Mononuclear cell (primary cell): ENCODE data around the gene TSPYL1. TPM values are rescaled to one million over a fixed set of nuclear protein-coding genes. Genes with fewer than 3 reads are reported as not detected.
A peak's percentile ranks its signal among the peaks of the same experiment; 100 is the strongest.

ENCODE experiments used
- H3K27me3 ChIP-seq: 2 replicates; pipeline ENCODE4 v1.6.0; 2011; ENCODE audit warnings: low read length, control low read depth; ENCODE audit not compliant: insufficient read depth
- H3K4me1 ChIP-seq: 2 replicates; pipeline ENCODE4 v1.5.1; 2011; ENCODE audit warnings: mild to moderate bottlenecking, low read length, control low read depth; ENCODE audit not compliant: insufficient read depth
- H3K4me3 ChIP-seq: 2 replicates; pipeline ENCODE4 v1.5.1; 2011; ENCODE audit warnings: mild to moderate bottlenecking, low read length, moderate library complexity
- H3K9me3 ChIP-seq: 2 replicates; pipeline ENCODE4 v1.5.1; 2011; ENCODE audit warnings: low read depth, mild to moderate bottlenecking, control low read depth, low read length
- total RNA-seq: library from RNA; depleted of rRNA; stranded (reverse); fragments of >200 nt; gene quantifications from one replicate; pipeline ENCODE4 v1.2.3, GENCODE V29; 2012

The TSPYL1 gene
- total RNA-seq, 1 donor: 179 TPM

GRCh38 chr6:116283191-116283590, 3.5 kb upstream of the TSPYL1 start:
- no peaks in the 10 kb centered on the region for H3K27me3 ChIP-seq
- H3K4me3 ChIP-seq: no peak overlapping the region
- peaks cover 20% of the 10 kb centered on the region for H3K4me1 ChIP-seq
- no peaks in the 10 kb centered on the region for H3K9me3 ChIP-seq

GRCh38 chr6:116282698-116283097, 3.0 kb upstream of the TSPYL1 start:
- Histone ChIP-seq H3K9me3 (no peaks in the 10 kb centered on the region), H3K4me1 (peaks cover 25% of the 10 kb centered on the region), H3K4me3 (no peak overlapping the region), H3K27me3 (no peaks in the 10 kb centered on the region)

- Histone ChIP-seq H3K27me3 (no peaks in the 10 kb centered on the region), H3K4me1 (peaks cover 36% of the 10 kb centered on the region), H3K4me3 (no peak overlapping the region), H3K9me3 (no peaks in the 10 kb centered on the region)
These were observed 1.2 kb upstream of the TSPYL1 start for GRCh38 chr6:116280933-116281316.

GRCh38 chr6:116280161-116280932, 617 bp upstream of the TSPYL1 start:
- H3K4me1 ChIP-seq: peaks cover 37% of the 10 kb centered on the region

GRCh38 chr6:116278854-116279231, 887 bp downstream of the TSPYL1 start:
- Histone ChIP-seq H3K4me3 (peak overlapping the region; percentile 85), H3K4me1 (peaks cover 37% of the 10 kb centered on the region), H3K9me3 (no peaks in the 10 kb centered on the region), H3K27me3 (no peaks in the 10 kb centered on the region)

More at GRCh38 chr6:116280161-116280932, 617 bp upstream of the TSPYL1 start:
- H3K9me3 ChIP-seq: no peaks in the 10 kb centered on the region
- no peaks in the 10 kb centered on the region for H3K27me3 ChIP-seq
- H3K4me3 ChIP-seq: peak overlapping the region; percentile 85

GRCh38 chr6:116278481-116278829, 1.3 kb downstream of the TSPYL1 start:
- peaks cover 37% of the 10 kb centered on the region for H3K4me1 ChIP-seq
- H3K27me3 ChIP-seq: no peaks in the 10 kb centered on the region
- H3K4me3 ChIP-seq: peak overlapping the region; percentile 85
- H3K9me3 ChIP-seq: no peaks in the 10 kb centered on the region

- Histone ChIP-seq H3K4me1 (peaks cover 37% of the 10 kb centered on the region), H3K27me3 (no peaks in the 10 kb centered on the region), H3K9me3 (no peaks in the 10 kb centered on the region), H3K4me3 (peak overlapping the region; percentile 22)
These were observed 2.6 kb downstream of the TSPYL1 start for GRCh38 chr6:116277124-116277523.

- peaks cover 4% of the 10 kb centered on the region for H3K4me1 ChIP-seq
- H3K27me3 ChIP-seq: no peaks in the 10 kb centered on the region
- no peaks in the 10 kb centered on the region for H3K9me3 ChIP-seq
- H3K4me3 ChIP-seq: no peak overlapping the region
These were observed 8.5 kb downstream of the TSPYL1 start for GRCh38 chr6:116271149-116271708.

GRCh38 chr6:116268589-116269293, 11.0 kb downstream of the TSPYL1 start:
- Histone ChIP-seq H3K27me3 (no peaks in the 10 kb centered on the region), H3K4me3 (no peak overlapping the region), H3K9me3 (peaks cover 3% of the 10 kb centered on the region), H3K4me1 (no peaks in the 10 kb centered on the region)

- H3K4me3 ChIP-seq: no peak overlapping the region
- H3K4me1 ChIP-seq: no peaks in the 10 kb centered on the region
- H3K9me3 ChIP-seq: peaks cover 7% of the 10 kb centered on the region
- H3K27me3 ChIP-seq: no peaks in the 10 kb centered on the region
These were observed 11.7 kb downstream of the TSPYL1 start for GRCh38 chr6:116267836-116268588.

GRCh38 chr6:116266803-116267202, 12.9 kb downstream of the TSPYL1 start:
- Histone ChIP-seq H3K9me3 (peaks cover 7% of the 10 kb centered on the region), H3K27me3 (no peaks in the 10 kb centered on the region), H3K4me1 (no peaks in the 10 kb centered on the region), H3K4me3 (no peak overlapping the region)

- H3K4me3 ChIP-seq: no peak overlapping the region
- peaks cover 7% of the 10 kb centered on the region for H3K9me3 ChIP-seq
- no peaks in the 10 kb centered on the region for H3K4me1 ChIP-seq
- no peaks in the 10 kb centered on the region for H3K27me3 ChIP-seq
These were observed 14.5 kb downstream of the TSPYL1 start for GRCh38 chr6:116265041-116265829.

- no peaks in the 10 kb centered on the region for H3K27me3 ChIP-seq
- peaks cover 7% of the 10 kb centered on the region for H3K9me3 ChIP-seq
These were observed 16.4 kb downstream of the TSPYL1 start for GRCh38 chr6:116263353-116263752.

GRCh38 chr6:116258520-116258919, 21.2 kb downstream of the TSPYL1 start:
- H3K4me3 ChIP-seq: no peak overlapping the region
- H3K9me3 ChIP-seq: peaks cover 2% of the 10 kb centered on the region
- H3K4me1 ChIP-seq: peaks cover 3% of the 10 kb centered on the region
- no peaks in the 10 kb centered on the region for H3K27me3 ChIP-seq

More at GRCh38 chr6:116263353-116263752, 16.4 kb downstream of the TSPYL1 start:
- Histone ChIP-seq H3K4me3 (no peak overlapping the region), H3K4me1 (no peaks in the 10 kb centered on the region)
